Duodenal mucosa (tissue), 2 donors: Measurements from ENCODE around the gene CEMIP2.
"Not testable (repeated sequence)": the region's sequence is repeated elsewhere in the genome, so short reads cannot be mapped to it uniquely, and the experiment has no call there.

Experiments
- H3K27ac ChIP-seq: one replicate; pipeline ENCODE4 v1.7.0; 2013; ENCODE audit warnings: low read depth, low read length
- H3K27me3 ChIP-seq, 2 donors: one replicate each; pipeline ENCODE4 v1.7.0; 2013; ENCODE audit warnings: low read length in 2 of 2, control low read depth in 1 of 2; ENCODE audit not compliant: insufficient read depth in 2 of 2, control insufficient read depth in 1 of 2
- H3K36me3 ChIP-seq, 2 donors: one replicate each; pipeline ENCODE4 v1.7.0; 2013; ENCODE audit warnings: low read length in 2 of 2, control low read depth in 1 of 2; ENCODE audit not compliant: insufficient read depth in 2 of 2, control insufficient read depth in 1 of 2
- H3K4me1 ChIP-seq, 2 donors: one replicate each; pipeline ENCODE4 v1.7.0; 2013; ENCODE audit warnings: low read length in 2 of 2, control low read depth in 1 of 2; ENCODE audit not compliant: insufficient read depth in 2 of 2, control insufficient read depth in 1 of 2
- H3K4me3 ChIP-seq, 2 donors: one replicate each; pipeline ENCODE4 v1.7.0; 2013; ENCODE audit warnings: low read length in 2 of 2, low read depth in 1 of 2
- H3K9ac ChIP-seq, 2 donors: one replicate each; pipeline ENCODE4 v1.7.0; 2013; ENCODE audit warnings: low read length in 2 of 2, low read depth in 1 of 2
- H3K9me3 ChIP-seq, 2 donors: one replicate each; pipeline ENCODE4 v1.7.0; 2013; ENCODE audit warnings: low read length in 2 of 2, control low read depth in 1 of 2; ENCODE audit not compliant: control insufficient read depth in 1 of 2

CEMIP2 gene

DNA sequence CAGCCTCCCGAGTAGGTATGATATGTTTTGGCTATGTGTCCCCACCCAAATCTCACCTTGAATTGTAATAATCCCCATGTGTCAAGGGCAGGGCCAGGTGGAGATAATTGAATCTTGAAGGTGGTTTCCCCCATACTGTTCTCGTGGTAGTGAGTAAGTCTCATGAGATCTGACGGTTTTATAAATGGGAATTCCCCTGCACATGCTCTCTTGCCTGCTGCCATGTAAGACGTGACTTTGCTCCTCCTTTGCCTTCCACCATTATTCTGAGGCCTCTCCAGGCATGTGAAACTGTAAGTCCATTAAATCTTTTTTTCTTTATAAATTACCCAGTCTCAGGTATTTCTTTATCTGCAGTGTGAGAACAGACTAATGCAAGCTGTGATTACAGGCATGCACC, 111.0 kb downstream of the CEMIP2 start:
- H3K27me3 ChIP-seq, H3K9me3 ChIP-seq, H3K36me3 ChIP-seq, H3K4me1 ChIP-seq, H3K4me3 ChIP-seq, H3K9ac ChIP-seq, H3K27ac ChIP-seq: not testable (repeated sequence)

DNA sequence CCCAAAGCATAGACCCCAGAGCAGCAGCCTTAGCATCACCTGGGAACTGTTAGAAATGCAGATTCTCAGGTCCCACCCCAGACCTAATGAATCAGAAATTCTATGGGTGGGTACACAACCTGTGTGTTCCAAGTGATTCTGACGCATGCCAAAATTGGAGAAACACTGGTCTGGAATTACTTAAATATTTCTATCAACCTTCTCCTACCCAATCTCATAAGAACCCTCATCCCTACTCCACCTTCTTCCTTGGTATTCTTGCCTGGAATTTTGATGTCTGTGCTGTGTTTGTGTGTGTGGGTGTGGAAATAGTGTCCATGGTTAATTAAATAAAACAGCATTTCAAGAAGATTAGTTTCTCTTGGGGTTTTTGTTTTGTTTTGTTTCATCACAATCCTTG, 111.8 kb downstream of the CEMIP2 start:
- no peaks in the 10 kb centered on the region for H3K9me3 ChIP-seq
- no peak overlapping the region for H3K4me3 ChIP-seq
- H3K27ac ChIP-seq: no peak overlapping the region
- no peak overlapping the region for H3K9ac ChIP-seq
- no peaks in the 10 kb centered on the region for H3K4me1 ChIP-seq
- no peaks in the 10 kb centered on the region for H3K36me3 ChIP-seq
- no peaks in the 10 kb centered on the region for H3K27me3 ChIP-seq

DNA sequence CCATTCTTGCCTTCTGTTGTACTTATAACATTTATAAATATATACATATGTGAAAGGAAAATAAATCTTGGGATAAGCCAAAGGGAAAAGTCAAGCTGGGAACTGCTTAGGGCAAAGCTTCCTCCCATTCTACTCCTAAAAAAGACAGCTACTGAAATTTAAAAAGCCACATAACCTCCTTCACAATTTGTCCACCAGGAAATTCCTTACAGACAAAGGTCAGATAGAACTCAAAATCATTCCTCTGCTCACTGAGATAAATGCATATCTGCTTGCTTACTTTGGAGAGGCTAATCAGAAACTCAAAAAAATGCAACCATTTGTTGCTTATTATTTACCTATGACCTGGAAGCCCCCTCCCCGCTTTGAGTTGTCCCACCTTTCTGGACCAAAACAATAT, 112.5 kb downstream of the CEMIP2 start:
- Histone ChIP-seq H3K4me1 (no peaks in the 10 kb centered on the region), H3K27me3 (no peaks in the 10 kb centered on the region), H3K36me3 (no peaks in the 10 kb centered on the region), H3K4me3 (no peak overlapping the region), H3K9ac (no peak overlapping the region), H3K27ac (no peak overlapping the region), H3K9me3 (no peaks in the 10 kb centered on the region)

DNA sequence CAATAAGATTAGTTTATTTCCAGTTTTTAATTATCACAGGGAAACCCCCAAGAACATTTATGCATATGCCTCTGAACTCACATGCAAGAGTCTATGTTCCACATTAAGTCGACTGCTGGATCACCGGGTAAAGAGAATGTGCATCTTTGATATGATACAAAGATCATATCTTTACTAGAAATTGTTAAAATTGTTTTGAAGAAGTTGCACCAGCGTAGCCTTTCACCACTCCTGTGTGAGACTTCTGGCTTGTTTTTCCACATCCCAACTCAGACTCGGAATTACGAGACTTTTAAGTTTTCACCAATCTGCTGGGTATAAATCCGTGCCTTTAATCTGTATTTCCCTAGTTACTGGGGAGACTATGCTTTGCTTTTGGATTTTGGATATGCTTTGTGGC, 113.2 kb downstream of the CEMIP2 start:
- Histone ChIP-seq H3K4me3 (no peak overlapping the region), H3K36me3 (no peaks in the 10 kb centered on the region), H3K9ac (no peak overlapping the region), H3K27me3 (no peaks in the 10 kb centered on the region), H3K9me3 (no peaks in the 10 kb centered on the region), H3K27ac (no peak overlapping the region), H3K4me1 (no peaks in the 10 kb centered on the region)

DNA sequence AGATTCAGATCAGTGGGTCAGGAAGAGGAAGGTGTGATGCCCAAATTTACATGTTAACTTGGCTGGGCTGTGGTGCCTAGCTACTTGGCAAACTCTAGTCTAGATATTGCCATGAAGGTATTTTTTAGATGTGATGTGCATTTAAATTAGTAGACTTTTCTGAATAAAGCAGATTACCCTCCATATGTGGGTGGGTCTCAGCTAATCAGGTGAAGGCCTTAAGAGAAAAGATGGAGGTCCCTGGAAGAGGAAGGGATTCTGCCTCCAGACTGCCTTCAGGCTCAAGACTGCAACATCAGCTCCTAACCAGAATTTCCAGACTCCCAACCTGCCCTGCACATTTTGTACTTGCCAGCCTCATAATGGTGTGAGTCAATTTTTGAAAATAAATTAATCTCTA, 115.8 kb downstream of the CEMIP2 start:
- Histone ChIP-seq H3K9me3 (no peaks in the 10 kb centered on the region), H3K27ac (no peak overlapping the region), H3K36me3 (no peaks in the 10 kb centered on the region), H3K27me3 (no peaks in the 10 kb centered on the region), H3K4me1 (peaks cover 2 to 4% of the 10 kb centered on the region in 2 donors), H3K4me3 (no peak overlapping the region), H3K9ac (no peak overlapping the region)

DNA sequence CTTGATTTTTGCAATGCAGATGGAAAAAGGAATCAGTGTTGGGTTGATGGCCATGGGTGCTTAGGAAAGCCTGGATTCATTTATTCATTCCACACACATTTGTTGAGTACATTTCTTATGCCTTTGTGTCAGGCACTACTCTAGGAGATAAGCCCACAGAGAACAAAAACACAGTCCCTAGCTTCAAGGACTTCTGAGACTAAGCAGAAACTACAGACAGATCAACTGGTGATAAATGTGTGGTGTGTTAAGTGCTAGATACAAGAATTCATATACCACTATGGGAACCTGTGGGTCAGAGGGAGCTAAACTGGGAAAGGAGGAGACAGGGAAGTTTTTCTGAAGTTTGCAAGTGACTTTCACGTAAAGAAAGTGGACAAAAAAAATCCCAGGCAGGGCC, 119.9 kb downstream of the CEMIP2 start:
- Histone ChIP-seq H3K9ac (no peak overlapping the region), H3K4me1 (peaks cover 9 to 10% of the 10 kb centered on the region in 2 donors), H3K4me3 (no peak overlapping the region), H3K9me3 (no peaks in the 10 kb centered on the region), H3K27ac (no peak overlapping the region), H3K27me3 (no peaks in the 10 kb centered on the region), H3K36me3 (no peaks in the 10 kb centered on the region)

DNA sequence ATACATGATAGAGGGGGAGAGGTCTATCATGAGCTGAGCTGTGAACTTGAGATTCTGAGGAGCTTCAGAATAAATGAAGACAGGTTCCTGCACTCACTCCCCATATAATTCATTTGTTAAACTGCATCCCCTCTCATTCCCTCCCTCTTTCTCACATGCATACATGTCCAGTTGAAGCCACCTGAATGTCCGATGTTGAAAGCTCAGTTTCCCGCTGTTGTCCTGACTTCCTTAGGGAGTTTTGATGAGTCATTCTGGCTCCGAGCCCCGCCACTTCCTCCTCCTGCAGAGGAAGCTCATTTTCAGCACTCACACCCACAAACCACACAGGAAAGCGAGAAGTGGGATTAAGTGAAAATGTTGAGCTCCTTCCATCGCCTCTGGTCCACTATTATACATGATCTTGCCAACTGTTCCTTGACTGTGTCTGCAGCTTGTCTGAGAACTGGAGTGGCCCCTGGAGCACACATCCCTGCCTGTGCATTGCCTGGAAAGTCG, 121.2 kb downstream of the CEMIP2 start:
- Histone ChIP-seq H3K9ac (no peak overlapping the region), H3K27ac (no peak overlapping the region), H3K4me1 (peaks cover 9 to 10% of the 10 kb centered on the region in 2 donors), H3K36me3 (no peaks in the 10 kb centered on the region), H3K27me3 (no peaks in the 10 kb centered on the region), H3K4me3 (peak overlapping the region in 1 of 2 donors; percentile 44), H3K9me3 (no peaks in the 10 kb centered on the region)

DNA sequence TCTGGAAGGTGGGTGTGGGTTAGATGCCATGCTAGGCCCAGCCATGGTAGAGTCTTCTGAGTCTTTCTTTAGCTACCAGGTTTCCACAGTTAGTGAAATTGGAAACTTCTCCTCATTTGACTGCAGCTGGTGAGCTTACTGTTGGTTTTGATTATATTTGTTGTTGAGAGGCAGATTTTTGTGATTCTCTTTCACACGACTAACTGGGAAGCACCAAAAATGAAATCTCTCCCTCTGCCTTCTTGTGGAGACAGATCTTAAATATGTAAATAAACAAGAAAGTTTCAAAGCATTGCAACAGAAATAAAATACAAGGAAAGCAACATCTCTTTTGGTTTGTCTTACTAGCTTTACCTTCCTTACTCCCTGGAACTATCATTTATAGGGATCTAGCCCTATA, 122.2 kb downstream of the CEMIP2 start:
- no peak overlapping the region for H3K27ac ChIP-seq

DNA sequence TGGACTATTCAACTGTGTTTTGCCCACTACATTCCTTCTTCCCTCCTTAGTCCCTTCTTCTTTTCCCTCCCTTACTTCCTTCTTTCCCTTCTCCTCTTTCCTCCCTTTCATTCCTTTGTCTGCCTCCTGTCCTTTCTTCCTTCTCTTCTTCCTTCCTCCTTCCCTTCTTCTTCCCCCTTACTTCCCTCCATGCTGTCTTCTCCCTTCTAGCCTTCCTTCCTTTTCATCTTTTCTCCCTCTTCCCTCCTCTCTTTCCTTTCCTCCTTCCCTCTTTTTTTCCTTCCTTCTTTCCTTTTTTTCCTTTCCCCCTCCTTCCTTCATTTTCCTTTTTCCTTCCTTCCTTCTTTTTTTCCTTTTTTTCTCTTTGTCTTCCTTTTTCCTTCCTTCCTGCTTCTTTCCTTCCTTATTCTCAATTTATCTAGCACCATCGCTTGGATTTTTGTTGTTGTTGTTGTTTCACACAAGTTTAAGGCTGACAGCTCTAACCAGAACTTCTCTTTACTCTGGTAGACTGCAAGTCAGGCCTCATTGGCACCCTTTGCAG, 123.4 kb downstream of the CEMIP2 start:
- Histone ChIP-seq H3K36me3 (no peaks in the 10 kb centered on the region), H3K9me3 (no peaks in the 10 kb centered on the region), H3K27me3 (no peaks in the 10 kb centered on the region), H3K9ac (no peak overlapping the region), H3K27ac (no peak overlapping the region), H3K4me3 (no peak overlapping the region), H3K4me1 (peaks cover 9 to 10% of the 10 kb centered on the region in 2 donors)

More for the DNA sequence above, 122.2 kb downstream of the CEMIP2 start:
- no peak overlapping the region for H3K4me3 ChIP-seq
- peaks cover 9 to 10% of the 10 kb centered on the region in 2 donors for H3K4me1 ChIP-seq
- no peaks in the 10 kb centered on the region for H3K9me3 ChIP-seq
- H3K27me3 ChIP-seq: no peaks in the 10 kb centered on the region
- H3K36me3 ChIP-seq: no peaks in the 10 kb centered on the region
- H3K9ac ChIP-seq: no peak overlapping the region

DNA sequence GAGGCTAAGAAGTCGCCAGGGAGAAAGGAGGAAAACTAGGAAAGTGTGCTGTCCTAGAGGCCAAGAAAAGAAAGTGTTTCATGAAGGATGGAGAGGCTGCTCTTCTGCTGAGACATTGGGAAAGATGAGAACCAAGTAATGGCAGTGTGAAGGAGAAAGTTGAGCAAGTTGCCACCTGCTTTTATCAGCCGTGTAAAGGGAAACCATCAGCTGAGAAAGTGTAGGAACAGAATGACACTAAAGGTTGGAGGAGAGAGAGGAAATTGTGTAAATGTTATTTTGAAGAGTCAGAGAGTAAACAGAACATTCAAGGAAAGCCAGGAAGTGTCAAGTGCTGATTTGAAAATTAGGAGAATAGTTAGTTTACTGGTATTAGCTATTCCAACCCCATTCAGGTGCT, 125.0 kb downstream of the CEMIP2 start:
- Histone ChIP-seq H3K9ac (no peak overlapping the region), H3K4me1 (peaks cover 9 to 10% of the 10 kb centered on the region in 2 donors), H3K27me3 (no peaks in the 10 kb centered on the region), H3K27ac (no peak overlapping the region), H3K9me3 (no peaks in the 10 kb centered on the region), H3K4me3 (no peak overlapping the region), H3K36me3 (no peaks in the 10 kb centered on the region)

DNA sequence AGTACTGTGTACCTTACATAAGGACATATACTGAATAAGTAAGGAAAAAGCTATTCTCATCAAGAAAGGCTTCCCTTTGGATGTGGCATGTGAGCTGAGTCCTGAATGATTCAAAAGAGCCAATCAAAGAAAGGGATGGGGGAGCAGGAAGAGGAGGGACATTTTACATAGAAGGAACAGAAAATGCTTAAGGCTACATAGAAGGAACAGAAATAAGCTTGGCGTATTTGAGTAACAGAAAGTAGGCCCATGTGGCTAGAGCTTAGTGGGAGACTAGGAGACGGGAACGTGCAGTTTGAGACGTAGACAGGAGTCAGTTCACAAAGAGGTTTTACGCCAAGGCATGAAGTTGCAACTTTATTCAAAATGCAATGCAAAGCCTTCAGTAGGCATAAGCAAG, 126.3 kb downstream of the CEMIP2 start:
- Histone ChIP-seq H3K4me1 (peaks cover 2 to 3% of the 10 kb centered on the region in 2 donors), H3K36me3 (no peaks in the 10 kb centered on the region), H3K9ac (no peak overlapping the region), H3K4me3 (no peak overlapping the region), H3K27me3 (no peaks in the 10 kb centered on the region), H3K9me3 (no peaks in the 10 kb centered on the region), H3K27ac (no peak overlapping the region)
